ENCODE measurements around the gene CTNNA2. TPM values are rescaled to one million over a fixed set of nuclear protein-coding genes. Genes with fewer than 3 reads are reported as not detected.

CTNNA2 gene
- total and polyA plus RNA-seq, 9 of the 15 experiments (the other 6 are each of a cell fraction or from before 2014, with no cell fraction given), result 0.03 to 0.40 (median 0.15) TPM

GRCh38 chr2:79824086-79824786 is 311.4 kb downstream of the CTNNA2 start:
- ChIA-PET CTCF (ENCODE audit: low intra/inter-chr PET ratio) (no interaction called here), POLR2A (no interaction called here)
- Histone ChIP-seq H4K20me1 (replicated peaks; ENCODE audit: control insufficient read depth, insufficient read depth, low read length) (no peaks in the 10 kb centered on the region), H3K36me3 (ENCODE audit: control insufficient read depth, insufficient read depth, low read length) (no peaks in the 10 kb centered on the region), H3K9me1 (ENCODE audit: control insufficient read depth, insufficient read depth, low read length) (no peaks in the 10 kb centered on the region), H3K4me3 (no peak overlapping the region), H3K9me3 (replicated peaks; ENCODE audit: control insufficient read depth, insufficient read depth, low read depth, low read length) (no peaks in the 10 kb centered on the region), H2AFZ (ENCODE audit: low read depth, low read length) (no peak overlapping the region), H3K27ac (ENCODE audit: extremely low read depth, low read depth, low read length) (no peak overlapping the region), H3K9ac (ENCODE audit: insufficient read depth in 1 of 2, low read depth in 2 of 2, low read length in 2 of 2) (no peak overlapping the region), H3K4me1 (replicated peaks in 1 of 2; ENCODE audit: control insufficient read depth in 2 of 2, insufficient read depth in 2 of 2, low read length in 2 of 2) (no peaks in the 10 kb centered on the region), H3K79me2 (ENCODE audit: control insufficient read depth, insufficient read depth, low read length) (no peaks in the 10 kb centered on the region), H3K4me2 (ENCODE audit: insufficient read depth, low read length) (no peak overlapping the region), H3K27me3 (ENCODE audit: control insufficient read depth in 2 of 2, insufficient read depth in 2 of 2, low read length in 2 of 2) (no peaks in the 10 kb centered on the region)
- in situ Hi-C loops (cut with MboI) (no loop called here), intact Hi-C loops (cut with micrococcal nuclease) (no loop called here)
- TF ChIP-seq ZNF316 (IDR thresholded peaks at IDR 0.05) (peak; percentile 16; the same call in 1 of the 2 replicates), SP1 (CRISPR knock-in tag; IDR thresholded peaks at IDR 0.05) (no peak), CHCHD3 (CRISPR knock-in tag; IDR thresholded peaks at IDR 0.05) (no peak), STAT5A (IDR thresholded peaks at IDR 0.05; ENCODE audit: borderline replicate concordance, low read length) (no peak), ZNF511 (CRISPR knock-in tag; IDR thresholded peaks at IDR 0.05) (no peak), CBX3 (IDR thresholded peaks at IDR 0.05; ENCODE audit: borderline replicate concordance in 1 of 2, low read length in 2 of 2) (no peak)
- ATAC-seq, result no peak
- DNase-seq (ENCODE audit: extremely low read depth in 1 of 4, low spot score in 3 of 4), result no peak
- BruUV-seq (replicated peaks), result no TSS peak
- FAIRE-seq, result no peak
- 1% methylated on average over 6 of the region's 6 CpGs for WGBS (ENCODE audit: insufficient coverage, low coverage, missing lambda C conversion rate)

Data from K562 (cell line).